NCI-H446 treated with DMSO at 0.1 percent for 48 hours (cell line): ENCODE measurements around the gene PHF21A.
"Not testable (repeated sequence)": the region's sequence is repeated elsewhere in the genome, so short reads cannot be mapped to it uniquely, and the experiment has no call there.

Experiments used
- DNase-seq: peaks from one replicate; lab custom pipeline; 2025; lab: John Stamatoyannopoulos, UW

The PHF21A gene

GRCh38 chr11:45982656-45983470 is 138.4 kb downstream of the PHF21A start:
- peak; percentile 62 for DNase-seq

GRCh38 chr11:45981826-45982225 is 139.4 kb downstream of the PHF21A start:
- not testable (repeated sequence) for DNase-seq

GRCh38 chr11:45974806-45975205 is 146.4 kb downstream of the PHF21A start:
- no peak for DNase-seq

- DNase-seq: no peak
These were observed 147.7 kb downstream of the PHF21A start for GRCh38 chr11:45973601-45974000.

- no peak for DNase-seq
These were observed 152.4 kb downstream of the PHF21A start for GRCh38 chr11:45968901-45969300.

GRCh38 chr11:45967506-45967905 is 153.7 kb downstream of the PHF21A start:
- no peak for DNase-seq

- DNase-seq: peak; percentile 63
These were observed 156.3 kb downstream of the PHF21A start for GRCh38 chr11:45964911-45965389.

GRCh38 chr11:45961751-45962240 is 159.5 kb downstream of the PHF21A start:
- DNase-seq: no peak

- DNase-seq: no peak
These were observed 160.7 kb downstream of the PHF21A start for GRCh38 chr11:45960387-45961095.

- DNase-seq: no peak
These were observed 161.4 kb downstream of the PHF21A start for GRCh38 chr11:45959851-45960250.

GRCh38 chr11:45949992-45950407 is 171.3 kb downstream of the PHF21A start:
- no peak for DNase-seq

GRCh38 chr11:45948356-45948755 is 172.9 kb downstream of the PHF21A start:
- DNase-seq: no peak

GRCh38 chr11:45947885-45948284 is 173.4 kb downstream of the PHF21A start:
- DNase-seq: no peak

GRCh38 chr11:45945397-45945999 is 175.8 kb downstream of the PHF21A start:
- DNase-seq: no peak

GRCh38 chr11:45942381-45942780 is 178.9 kb downstream of the PHF21A start:
- DNase-seq: no peak

- no peak for DNase-seq
These were observed 180.0 kb downstream of the PHF21A start for GRCh38 chr11:45941285-45941684.

- DNase-seq: no peak
These were observed 181.4 kb downstream of the PHF21A start for GRCh38 chr11:45939836-45940235.

GRCh38 chr11:45937916-45938315 is 183.3 kb downstream of the PHF21A start:
- DNase-seq: no peak

GRCh38 chr11:45936511-45937054 is 184.7 kb downstream of the PHF21A start:
- no peak for DNase-seq

- DNase-seq: no peak
These were observed 185.7 kb downstream of the PHF21A start for GRCh38 chr11:45935349-45936064.

- DNase-seq: no peak
These were observed 186.5 kb downstream of the PHF21A start for GRCh38 chr11:45934580-45935318.
